Liver (tissue), 3 donors: ENCODE results near the gene SERTAD2.

Experiments
- EGR1 ChIP-seq, 2 donors: IDR thresholded peaks; 2 replicates each; pipeline ENCODE4 v1.6.1; 2016 to 2018; ENCODE audit warnings: antibody characterized with exemption in 2 of 2, low read depth in 2 of 2
- GABPA ChIP-seq, 2 donors: IDR thresholded peaks in 1 of 2; conservative IDR thresholded peaks in 1 of 2; 2 replicates each; pipeline ENCODE4 v1.6.1; 2016; ENCODE audit warnings: antibody characterized with exemption in 2 of 2, mild to moderate bottlenecking in 1 of 2, moderate library complexity in 1 of 2
- NR2F2 ChIP-seq: IDR thresholded peaks from 2 replicates; pipeline ENCODE4 v1.6.1; 2016; ENCODE audit warnings: antibody characterized with exemption
- RAD21 ChIP-seq, 2 donors: IDR thresholded peaks; 2 replicates each; pipeline ENCODE4 v1.6.1; 2016; ENCODE audit warnings: antibody characterized with exemption in 2 of 2, mild to moderate bottlenecking in 2 of 2
- RXRA ChIP-seq, 2 donors: IDR thresholded peaks; 2 replicates each; pipeline ENCODE4 v1.6.1; 2017 to 2018; ENCODE audit warnings: antibody characterized with exemption in 2 of 2, mild to moderate bottlenecking in 1 of 2
- SP1 ChIP-seq: IDR thresholded peaks from 2 replicates; pipeline ENCODE4 v1.6.1; 2018; ENCODE audit warnings: antibody characterized with exemption, mild to moderate bottlenecking
- YY1 ChIP-seq: IDR thresholded peaks from 2 replicates; pipeline ENCODE4 v1.6.1; 2016; ENCODE audit warnings: antibody characterized with exemption, mild to moderate bottlenecking
- TF ChIP-seq, protein P1 (sequence below): fragments of 150-350 bp; IDR thresholded peaks from 2 replicates; pipeline ENCODE4 v1.5.1; 2017; ENCODE audit warnings: improper control_type of control experiment, low read depth, low read length; ENCODE audit not compliant: missing input control
- TF ChIP-seq, protein P2 (sequence below): IDR thresholded peaks from 2 replicates; pipeline ENCODE4 v1.6.1; 2016; ENCODE audit warnings: antibody characterized with exemption, mild to moderate bottlenecking
- TF ChIP-seq, protein P3 (sequence below): IDR thresholded peaks from 2 replicates; pipeline ENCODE4 v1.6.1; 2016; ENCODE audit warnings: antibody characterized with exemption
- donor health status: healthy.
- donor health status: healthy.

DNA sequence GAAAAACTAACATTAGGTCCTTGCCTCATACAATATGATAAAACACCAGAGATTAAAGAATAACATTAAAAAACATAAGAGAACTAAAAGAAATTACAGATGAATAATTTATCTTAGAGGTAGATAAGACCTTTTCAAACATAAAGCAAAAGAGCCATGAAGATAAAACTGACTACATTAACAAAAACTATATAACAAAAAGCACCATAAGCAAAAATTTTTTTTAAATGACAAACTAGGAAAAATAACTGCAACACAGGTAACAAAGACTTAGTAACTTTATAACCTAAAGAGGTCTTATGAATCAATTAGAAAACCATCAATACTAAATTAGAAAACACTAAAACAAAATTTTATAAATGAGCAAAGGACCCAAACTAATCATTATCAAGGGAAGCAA is 16.3 kb upstream of the SERTAD2 start:
- TF ChIP-seq, protein P1, sequence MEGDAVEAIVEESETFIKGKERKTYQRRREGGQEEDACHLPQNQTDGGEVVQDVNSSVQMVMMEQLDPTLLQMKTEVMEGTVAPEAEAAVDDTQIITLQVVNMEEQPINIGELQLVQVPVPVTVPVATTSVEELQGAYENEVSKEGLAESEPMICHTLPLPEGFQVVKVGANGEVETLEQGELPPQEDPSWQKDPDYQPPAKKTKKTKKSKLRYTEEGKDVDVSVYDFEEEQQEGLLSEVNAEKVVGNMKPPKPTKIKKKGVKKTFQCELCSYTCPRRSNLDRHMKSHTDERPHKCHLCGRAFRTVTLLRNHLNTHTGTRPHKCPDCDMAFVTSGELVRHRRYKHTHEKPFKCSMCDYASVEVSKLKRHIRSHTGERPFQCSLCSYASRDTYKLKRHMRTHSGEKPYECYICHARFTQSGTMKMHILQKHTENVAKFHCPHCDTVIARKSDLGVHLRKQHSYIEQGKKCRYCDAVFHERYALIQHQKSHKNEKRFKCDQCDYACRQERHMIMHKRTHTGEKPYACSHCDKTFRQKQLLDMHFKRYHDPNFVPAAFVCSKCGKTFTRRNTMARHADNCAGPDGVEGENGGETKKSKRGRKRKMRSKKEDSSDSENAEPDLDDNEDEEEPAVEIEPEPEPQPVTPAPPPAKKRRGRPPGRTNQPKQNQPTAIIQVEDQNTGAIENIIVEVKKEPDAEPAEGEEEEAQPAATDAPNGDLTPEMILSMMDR, result no peak
- no peak for TF ChIP-seq EGR1 (IDR thresholded peaks at IDR 0.05; ENCODE audit: low read depth in 2 of 2)
- TF ChIP-seq NR2F2, result no peak
- no peak for TF ChIP-seq GABPA (IDR thresholded peaks at IDR 0.05 in 1 of 2, conservative IDR thresholded peaks at IDR 0.05 in 1 of 2)
- TF ChIP-seq, protein P2, sequence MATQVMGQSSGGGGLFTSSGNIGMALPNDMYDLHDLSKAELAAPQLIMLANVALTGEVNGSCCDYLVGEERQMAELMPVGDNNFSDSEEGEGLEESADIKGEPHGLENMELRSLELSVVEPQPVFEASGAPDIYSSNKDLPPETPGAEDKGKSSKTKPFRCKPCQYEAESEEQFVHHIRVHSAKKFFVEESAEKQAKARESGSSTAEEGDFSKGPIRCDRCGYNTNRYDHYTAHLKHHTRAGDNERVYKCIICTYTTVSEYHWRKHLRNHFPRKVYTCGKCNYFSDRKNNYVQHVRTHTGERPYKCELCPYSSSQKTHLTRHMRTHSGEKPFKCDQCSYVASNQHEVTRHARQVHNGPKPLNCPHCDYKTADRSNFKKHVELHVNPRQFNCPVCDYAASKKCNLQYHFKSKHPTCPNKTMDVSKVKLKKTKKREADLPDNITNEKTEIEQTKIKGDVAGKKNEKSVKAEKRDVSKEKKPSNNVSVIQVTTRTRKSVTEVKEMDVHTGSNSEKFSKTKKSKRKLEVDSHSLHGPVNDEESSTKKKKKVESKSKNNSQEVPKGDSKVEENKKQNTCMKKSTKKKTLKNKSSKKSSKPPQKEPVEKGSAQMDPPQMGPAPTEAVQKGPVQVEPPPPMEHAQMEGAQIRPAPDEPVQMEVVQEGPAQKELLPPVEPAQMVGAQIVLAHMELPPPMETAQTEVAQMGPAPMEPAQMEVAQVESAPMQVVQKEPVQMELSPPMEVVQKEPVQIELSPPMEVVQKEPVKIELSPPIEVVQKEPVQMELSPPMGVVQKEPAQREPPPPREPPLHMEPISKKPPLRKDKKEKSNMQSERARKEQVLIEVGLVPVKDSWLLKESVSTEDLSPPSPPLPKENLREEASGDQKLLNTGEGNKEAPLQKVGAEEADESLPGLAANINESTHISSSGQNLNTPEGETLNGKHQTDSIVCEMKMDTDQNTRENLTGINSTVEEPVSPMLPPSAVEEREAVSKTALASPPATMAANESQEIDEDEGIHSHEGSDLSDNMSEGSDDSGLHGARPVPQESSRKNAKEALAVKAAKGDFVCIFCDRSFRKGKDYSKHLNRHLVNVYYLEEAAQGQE, result no peak
- no peak for TF ChIP-seq SP1
- TF ChIP-seq, protein P3, sequence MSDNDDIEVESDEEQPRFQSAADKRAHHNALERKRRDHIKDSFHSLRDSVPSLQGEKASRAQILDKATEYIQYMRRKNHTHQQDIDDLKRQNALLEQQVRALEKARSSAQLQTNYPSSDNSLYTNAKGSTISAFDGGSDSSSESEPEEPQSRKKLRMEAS, result no peak
- no peak for TF ChIP-seq RXRA (IDR thresholded peaks at IDR 0.05)
- no peak for TF ChIP-seq RAD21 (IDR thresholded peaks at IDR 0.05)
- TF ChIP-seq YY1, result no peak
